GM18907 (cell line): ENCODE measurements around the gene KRTAP2-1.
"Not testable (repeated sequence)": the region's sequence is repeated elsewhere in the genome, so short reads cannot be mapped to it uniquely, and the experiment has no call there.

Experiments
- ATAC-seq: cut with Tn5 transposase; IDR thresholded peaks from one replicate; pipeline ENCODE4 v1.9.1; 2021; ENCODE audit warnings: mild to moderate bottlenecking, moderate library complexity; ENCODE audit not compliant: unreplicated experiment

Gene KRTAP2-1, protein sequence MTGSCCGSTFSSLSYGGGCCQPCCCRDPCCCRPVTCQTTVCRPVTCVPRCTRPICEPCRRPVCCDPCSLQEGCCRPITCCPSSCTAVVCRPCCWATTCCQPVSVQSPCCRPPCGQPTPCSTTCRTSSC

DNA sequence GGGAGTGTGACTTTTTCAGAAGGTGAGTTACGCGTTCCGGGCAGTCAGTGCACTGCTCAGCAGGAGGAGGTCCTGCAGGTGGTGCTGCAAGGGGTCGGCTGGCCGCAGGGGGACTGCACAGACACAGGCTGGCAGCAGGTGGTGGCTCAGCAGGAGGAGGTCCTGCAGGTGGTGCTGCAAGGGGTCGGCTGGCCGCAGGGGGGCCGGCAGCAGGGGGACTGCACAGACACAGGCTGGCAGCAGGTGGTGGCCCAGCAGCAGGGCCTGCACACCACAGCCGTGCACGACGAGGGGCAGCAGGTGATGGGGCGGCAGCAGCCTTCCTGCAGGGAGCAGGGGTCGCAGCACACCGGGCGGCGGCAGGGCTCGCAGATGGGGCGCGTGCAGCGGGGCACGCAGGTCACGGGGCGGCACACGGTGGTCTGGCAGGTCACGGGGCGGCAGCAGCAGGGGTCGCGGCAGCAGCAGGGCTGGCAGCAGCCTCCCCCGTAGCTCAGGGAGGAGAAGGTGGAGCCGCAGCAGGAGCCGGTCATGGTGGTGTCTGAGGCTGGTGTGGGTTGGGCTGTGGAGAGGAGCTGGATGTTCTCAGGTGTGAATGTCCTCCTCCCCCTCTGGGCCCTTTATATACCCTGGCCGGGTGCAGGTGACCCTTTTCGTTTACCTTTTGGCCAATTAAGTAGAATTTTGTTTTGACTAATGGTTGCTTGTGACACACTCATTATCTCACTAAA, at the start of gene KRTAP2-1:
KRTAP2-1 (minus strand) TSS at position 582 of the 731 bp plus-strand sequence; CDS start at position 533, 49 bp downstream.
- not testable (repeated sequence) for ATAC-seq

- no peak for ATAC-seq
Measured at GRCh38 chr17:41096055-41096454, 48.9 kb upstream of the KRTAP2-1 start.

DNA sequence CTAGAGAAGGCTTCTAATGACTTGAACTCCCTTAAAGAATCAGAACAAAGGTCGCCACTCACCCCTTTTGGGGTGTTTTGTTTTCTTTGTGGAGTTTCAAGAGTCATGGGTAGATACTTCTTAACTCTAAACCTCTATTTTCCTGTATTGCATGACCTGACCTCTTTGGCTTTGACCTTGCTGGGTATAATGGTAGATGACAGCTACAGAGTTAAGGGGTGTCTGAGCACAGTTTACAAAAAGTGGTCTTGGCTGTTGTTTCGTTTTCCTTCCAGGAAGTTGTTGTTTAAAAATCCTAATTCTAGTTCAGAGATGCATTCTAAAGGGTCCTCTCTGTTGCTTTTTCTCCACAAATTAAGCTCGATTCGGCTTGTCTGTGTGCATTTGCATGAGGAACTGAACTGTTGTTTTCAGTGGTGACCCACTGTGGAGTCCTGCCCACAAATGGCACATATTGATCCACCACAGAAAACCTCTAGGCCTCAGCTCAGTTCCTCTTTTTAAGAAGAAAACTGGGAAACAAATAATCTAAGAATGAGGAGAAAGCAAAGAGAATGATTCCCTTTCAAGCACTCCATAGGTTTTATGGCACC, 41.7 kb upstream of the KRTAP2-1 start:
- not testable (repeated sequence) for ATAC-seq

DNA sequence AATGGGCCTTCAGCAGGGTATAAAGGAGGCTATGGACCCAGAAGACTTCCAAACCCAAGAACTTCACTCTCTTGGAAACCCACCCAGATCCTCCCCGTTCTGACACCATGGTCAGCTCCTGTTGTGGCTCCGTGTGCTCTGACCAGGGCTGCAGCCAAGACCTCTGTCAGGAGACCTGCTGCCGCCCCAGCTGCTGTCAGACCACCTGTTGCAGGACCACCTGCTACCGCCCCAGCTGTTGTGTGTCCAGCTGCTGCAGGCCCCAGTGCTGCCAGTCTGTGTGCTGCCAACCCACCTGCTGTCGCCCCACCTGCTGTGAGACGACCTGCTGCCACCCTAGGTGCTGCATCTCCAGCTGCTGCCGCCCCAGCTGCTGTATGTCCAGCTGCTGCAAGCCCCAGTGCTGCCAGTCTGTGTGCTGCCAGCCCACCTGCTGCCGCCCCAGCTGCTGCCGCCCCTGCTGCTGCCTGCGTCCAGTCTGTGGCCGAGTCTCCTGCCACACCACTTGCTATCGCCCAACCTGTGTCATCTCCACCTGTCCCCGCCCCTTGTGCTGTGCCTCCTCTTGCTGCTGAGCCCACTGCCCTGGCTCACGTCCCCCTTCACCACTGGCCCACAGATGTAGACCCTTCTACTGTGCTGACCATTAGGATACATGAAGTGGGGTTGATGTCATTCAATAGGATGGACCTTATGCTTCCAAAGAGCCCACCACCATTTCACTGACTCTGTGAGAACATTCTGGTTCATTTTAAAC, 37.2 kb upstream of the KRTAP2-1 start, which contains the start of gene KRTAP4-7:
KRTAP4-7 (plus strand) TSS at position 51 of the 757 bp plus-strand sequence; CDS start at position 108, 57 bp downstream.
- not testable (repeated sequence) for ATAC-seq

- not testable (repeated sequence) for ATAC-seq
Measured at GRCh38 chr17:41083427-41083826, 36.3 kb upstream of the KRTAP2-1 start.

DNA sequence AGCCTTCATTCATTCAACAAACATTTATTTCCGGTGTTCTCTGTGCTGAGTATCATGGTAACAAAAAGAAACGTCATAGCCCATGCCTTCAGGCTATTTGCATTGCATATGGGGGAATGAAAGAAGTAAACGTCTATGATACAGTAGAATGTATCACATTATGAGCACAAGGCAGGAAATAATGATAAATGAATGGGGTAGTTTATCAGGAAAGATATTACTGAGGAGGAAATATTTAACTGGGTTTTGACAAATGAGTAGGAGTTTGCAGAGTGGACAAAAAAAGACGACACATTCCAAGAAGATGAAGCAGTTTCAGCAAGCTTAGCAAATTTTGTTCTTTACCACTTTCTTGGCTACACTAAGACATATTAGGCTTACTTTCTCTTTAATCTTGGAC, 35.5 kb upstream of the KRTAP2-1 start:
- no peak for ATAC-seq

GRCh38 chr17:41076788-41077187, 29.7 kb upstream of the KRTAP2-1 start:
- ATAC-seq = no peak

DNA sequence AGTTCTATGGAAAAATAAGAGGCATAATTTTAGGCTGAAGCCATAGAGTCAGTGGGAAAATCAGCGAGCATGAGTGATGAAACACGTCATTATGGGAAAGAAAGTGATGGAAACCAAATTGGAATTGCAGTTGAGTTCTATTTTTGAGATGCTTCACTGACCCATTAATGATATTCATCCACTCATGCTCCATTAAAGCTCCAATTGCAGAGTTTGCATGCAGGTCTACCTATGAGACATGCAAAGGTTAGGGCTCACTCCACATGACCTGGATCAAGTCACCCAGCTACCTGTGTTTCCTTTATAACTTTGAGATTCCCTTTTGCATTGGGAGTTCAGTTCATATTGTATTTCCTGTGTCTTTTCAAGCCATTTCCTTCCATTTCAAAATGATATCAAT, 26.6 kb upstream of the KRTAP2-1 start:
- ATAC-seq = no peak

- ATAC-seq = no peak
Measured at GRCh38 chr17:41071606-41072360, 24.7 kb upstream of the KRTAP2-1 start.

DNA sequence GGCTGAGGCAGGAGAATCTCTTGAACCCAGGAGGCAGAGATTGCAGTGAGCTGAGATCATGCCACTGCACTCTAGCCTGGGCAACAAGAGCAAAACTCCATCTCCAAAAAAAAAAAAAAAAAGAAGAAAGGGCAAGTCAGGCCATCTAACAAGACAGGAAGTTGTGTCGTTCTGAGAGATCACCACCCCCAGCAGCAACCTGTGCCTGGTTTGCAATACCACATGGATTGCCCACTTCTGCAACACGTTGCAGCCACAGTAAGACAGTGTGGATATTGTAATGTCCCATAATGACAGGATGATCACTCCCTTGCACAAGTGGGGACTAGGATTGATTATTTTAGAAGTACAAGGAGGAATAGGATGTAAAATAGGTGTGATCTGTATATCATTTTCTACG, 21.9 kb upstream of the KRTAP2-1 start:
- ATAC-seq = no peak

- ATAC-seq = no peak
Measured at GRCh38 chr17:41067281-41067680, 20.2 kb upstream of the KRTAP2-1 start.

DNA sequence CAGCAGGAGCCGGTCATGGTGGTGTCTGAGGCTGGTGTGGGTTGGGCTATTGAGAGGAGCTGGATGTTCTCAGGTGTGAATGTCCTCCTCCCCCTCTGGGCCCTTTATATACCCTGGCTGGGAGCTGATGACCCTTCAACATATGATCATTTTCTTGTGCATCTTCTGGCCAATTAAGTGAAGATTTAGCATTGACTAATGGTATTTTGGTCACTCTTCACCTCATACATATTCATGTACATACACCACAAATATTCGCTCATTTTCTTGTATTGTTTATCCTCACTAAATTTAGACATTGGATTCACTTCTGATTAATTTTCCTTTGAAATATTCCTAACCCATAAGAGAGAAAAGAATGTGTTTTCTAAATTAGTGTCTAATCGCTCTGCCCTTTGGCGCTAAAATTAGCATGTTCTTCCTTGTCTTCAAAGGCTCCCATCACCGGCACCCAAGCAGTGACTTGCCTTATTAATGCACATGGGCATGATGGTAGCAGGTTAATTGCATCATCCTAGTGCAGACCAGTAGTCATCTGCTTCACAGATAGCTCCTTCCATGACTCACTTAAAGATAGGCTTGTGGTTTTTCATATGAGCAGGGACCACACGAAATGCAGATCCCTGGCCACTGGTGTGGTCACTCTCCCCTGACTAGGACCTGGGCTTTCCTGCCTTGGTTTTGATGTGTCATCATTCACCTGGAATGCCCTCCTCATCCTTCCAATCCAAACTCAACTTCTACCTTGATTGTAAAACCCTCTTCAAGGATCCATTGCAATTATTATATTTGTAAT, 18.9 kb upstream of the KRTAP2-1 start, which contains the start of gene KRTAP2-4:
KRTAP2-4 (minus strand) TSS at position 51 of the 796 bp plus-strand sequence; CDS start at position 17, 34 bp downstream.
- no peak for ATAC-seq

- not testable (repeated sequence) for ATAC-seq
Measured at GRCh38 chr17:41065016-41065689, 18.0 kb upstream of the KRTAP2-1 start.

DNA sequence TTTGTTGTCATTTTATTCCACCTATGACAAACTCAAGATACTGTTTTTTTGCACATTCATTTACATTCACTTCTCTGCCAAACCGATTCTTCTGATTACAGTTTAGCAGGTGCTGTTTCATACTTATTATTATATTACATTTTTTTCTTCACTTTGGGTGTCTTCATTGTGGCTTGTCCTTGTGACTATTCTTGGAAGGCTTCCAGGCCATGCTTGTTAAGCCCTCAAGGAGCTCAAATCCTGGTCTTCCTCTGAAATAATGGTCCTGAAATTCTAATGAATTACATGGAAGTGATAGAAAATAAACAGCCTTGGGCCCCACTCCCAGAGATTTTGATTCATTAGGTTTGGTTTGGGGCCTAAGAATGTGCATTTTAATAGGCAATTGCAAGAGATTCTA, 17.2 kb upstream of the KRTAP2-1 start:
- no peak for ATAC-seq

DNA sequence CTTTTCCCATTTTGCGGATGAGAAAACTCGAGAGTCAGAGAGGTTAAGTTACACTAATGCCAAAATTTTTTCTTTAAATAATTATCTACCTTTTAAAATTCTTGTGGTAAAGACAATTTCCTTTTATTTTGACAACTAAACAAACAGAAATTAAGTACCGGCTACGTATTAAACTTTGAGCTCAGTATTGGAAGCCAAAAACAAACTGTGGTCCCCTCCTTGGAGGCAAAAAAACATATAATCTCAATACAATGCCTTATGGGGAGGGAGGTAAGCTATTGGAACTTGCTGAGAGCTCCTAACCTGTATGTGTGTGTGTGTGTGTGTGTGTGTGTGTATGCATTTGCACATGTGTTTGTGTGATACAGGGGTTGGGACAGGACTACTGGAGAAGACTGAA, 16.3 kb upstream of the KRTAP2-1 start:
- no peak for ATAC-seq

DNA sequence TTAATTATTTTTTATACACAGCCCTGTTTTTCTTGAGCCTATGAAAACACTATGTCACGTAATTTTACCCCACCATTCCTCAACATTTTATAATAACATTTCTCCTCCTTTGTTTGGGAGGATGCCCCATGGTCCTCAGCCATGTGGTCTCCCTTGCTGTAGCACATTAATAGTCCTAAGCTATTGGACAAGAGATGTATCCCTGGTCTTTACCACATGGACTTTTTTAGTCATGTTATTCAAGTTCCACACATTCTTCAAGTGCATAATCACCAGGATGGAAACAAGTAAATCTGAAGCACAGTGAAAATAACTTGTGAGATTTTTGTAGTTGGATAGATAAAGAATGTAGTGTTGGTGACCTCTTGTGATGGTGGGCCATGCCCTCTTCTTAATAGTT, 14.8 kb upstream of the KRTAP2-1 start:
- ATAC-seq = no peak

- ATAC-seq = no peak
Measured at GRCh38 chr17:41060052-41060604, 13.0 kb upstream of the KRTAP2-1 start, which contains the start of gene KRTAP2-3. KRTAP2-3 (minus strand) TSS chr17:41060114; CDS start chr17:41060050, 64 bp downstream.

- not testable (repeated sequence) for ATAC-seq
Measured at GRCh38 chr17:41059276-41060051, 12.3 kb upstream of the KRTAP2-1 start.
